ENCODE results near the gene LMBRD1. TPM values are rescaled to one million over a fixed set of nuclear protein-coding genes. Genes with fewer than 3 reads are reported as not detected.

Gene LMBRD1
- 10 to 100 TPM; 53.4 to 88.7 (median 75.7) TPM for total RNA-seq

DNA sequence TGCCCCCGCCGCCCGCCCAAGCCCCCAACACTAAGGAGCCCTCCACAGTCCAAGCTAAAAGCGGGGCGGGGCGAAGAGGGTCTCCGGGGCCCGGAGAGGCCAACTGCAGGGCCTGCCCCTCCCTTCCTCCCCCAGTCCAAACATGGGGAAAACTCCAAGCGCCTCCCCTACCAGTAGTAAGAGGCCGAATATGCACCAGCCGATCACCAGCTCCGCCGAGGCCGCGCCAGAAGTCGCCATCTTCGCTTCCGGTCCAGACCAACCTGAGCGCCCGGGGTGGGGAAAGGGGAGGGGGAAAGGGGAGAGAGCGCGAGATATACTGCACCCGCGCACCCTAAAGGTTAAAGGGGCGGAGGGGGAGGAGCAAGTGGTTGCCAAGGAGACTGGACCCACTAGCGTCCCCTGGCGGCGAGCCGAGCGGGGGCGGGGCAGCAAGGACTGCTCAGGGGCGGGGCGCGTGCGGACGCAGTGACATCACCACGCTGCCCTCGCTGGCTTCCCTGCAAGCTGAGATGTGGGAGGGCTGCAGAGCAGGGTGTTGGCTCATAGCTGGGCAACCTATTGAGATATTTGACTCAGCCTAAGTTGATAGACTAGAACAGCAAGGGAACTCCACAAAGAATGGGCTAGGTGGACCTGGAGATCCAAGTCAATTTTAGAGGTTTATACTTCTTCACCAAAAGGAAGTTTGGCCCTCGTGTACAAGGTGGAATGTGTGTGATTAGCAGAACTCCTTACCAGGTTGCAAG lies at the start of gene LMBRD1:
TSS of gene LMBRD1 (minus strand) at position 369 of the 749 bp plus-strand sequence. CDS start at position 240, 129 bp downstream.
- peak within 1 kb of the TSS; percentile 96 to 99 for H3K27ac ChIP-seq
- peak; percentile 12 to 61 (median 27) for TF ChIP-seq POLR2AphosphoS5 (IDR thresholded peaks at IDR 0.05)
- TF ChIP-seq, protein P1, sequence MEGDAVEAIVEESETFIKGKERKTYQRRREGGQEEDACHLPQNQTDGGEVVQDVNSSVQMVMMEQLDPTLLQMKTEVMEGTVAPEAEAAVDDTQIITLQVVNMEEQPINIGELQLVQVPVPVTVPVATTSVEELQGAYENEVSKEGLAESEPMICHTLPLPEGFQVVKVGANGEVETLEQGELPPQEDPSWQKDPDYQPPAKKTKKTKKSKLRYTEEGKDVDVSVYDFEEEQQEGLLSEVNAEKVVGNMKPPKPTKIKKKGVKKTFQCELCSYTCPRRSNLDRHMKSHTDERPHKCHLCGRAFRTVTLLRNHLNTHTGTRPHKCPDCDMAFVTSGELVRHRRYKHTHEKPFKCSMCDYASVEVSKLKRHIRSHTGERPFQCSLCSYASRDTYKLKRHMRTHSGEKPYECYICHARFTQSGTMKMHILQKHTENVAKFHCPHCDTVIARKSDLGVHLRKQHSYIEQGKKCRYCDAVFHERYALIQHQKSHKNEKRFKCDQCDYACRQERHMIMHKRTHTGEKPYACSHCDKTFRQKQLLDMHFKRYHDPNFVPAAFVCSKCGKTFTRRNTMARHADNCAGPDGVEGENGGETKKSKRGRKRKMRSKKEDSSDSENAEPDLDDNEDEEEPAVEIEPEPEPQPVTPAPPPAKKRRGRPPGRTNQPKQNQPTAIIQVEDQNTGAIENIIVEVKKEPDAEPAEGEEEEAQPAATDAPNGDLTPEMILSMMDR (IDR thresholded peaks at IDR 0.05) = peak; percentile 43 to 83 (median 68)
- TF ChIP-seq POLR2A (IDR thresholded peaks at IDR 0.05) = no peak
- no peaks in the 10 kb centered on the region for H3K9me3 ChIP-seq
- DNase-seq (ENCODE audit: low spot score in 2 of 2) = peak; percentile 95 to 96
- no peaks in the 10 kb centered on the region for H3K27me3 ChIP-seq
- H3K36me3 ChIP-seq = no peaks in the 10 kb centered on the region
- peak within 1 kb of the TSS; percentile 62 to 84 (median 74) for H3K4me3 ChIP-seq
- intact Hi-C loops (cut with DNase I; ENCODE audit: low total_unique reads) = no loop called here
- H3K4me1 ChIP-seq = peaks cover 0 to 4% of the 10 kb centered on the region in 2 donors

DNA sequence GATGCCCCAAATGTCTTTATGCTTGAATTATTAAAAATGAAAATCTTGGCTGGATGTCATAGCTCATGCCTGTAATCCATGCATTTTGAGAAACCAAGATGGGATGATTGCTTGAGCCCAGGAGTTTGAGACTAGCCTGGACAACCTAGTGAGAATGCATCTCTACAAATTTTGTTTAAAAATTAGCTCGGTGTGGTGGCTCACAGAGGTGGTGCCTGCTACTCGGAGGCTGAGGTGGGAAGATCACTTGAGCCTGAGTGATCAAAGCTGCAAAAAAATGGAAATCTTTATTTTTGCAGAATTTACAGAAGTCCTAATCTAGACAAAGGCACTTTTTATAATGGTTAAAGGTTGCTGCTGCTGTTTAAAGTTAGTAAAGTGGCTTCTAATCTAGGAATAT lies 49.5 kb upstream of the LMBRD1 start:
- Histone ChIP-seq H3K36me3 (no peaks in the 10 kb centered on the region), H3K4me3 (no peak overlapping the region), H3K27ac (no peak overlapping the region), H3K4me1 (no peaks in the 10 kb centered on the region), H3K9me3 (no peaks in the 10 kb centered on the region), H3K27me3 (peaks cover 0 to 4% of the 10 kb centered on the region in 2 donors)
- intact Hi-C loops (cut with DNase I; ENCODE audit: low total_unique reads) = no loop called here
- DNase-seq (ENCODE audit: low spot score in 2 of 2) = no peak
- TF ChIP-seq POLR2AphosphoS5 (IDR thresholded peaks at IDR 0.05) (no peak), POLR2A (IDR thresholded peaks at IDR 0.05) (no peak)
- TF ChIP-seq, protein P1 (IDR thresholded peaks at IDR 0.05) = no peak

- Histone ChIP-seq H3K4me1 (no peaks in the 10 kb centered on the region), H3K27me3 (peaks cover 0 to 4% of the 10 kb centered on the region in 2 donors), H3K27ac (no peak overlapping the region), H3K4me3 (no peak overlapping the region), H3K36me3 (no peaks in the 10 kb centered on the region), H3K9me3 (no peaks in the 10 kb centered on the region)
- intact Hi-C loops (cut with DNase I; ENCODE audit: low total_unique reads) = no loop called here
- TF ChIP-seq POLR2A (IDR thresholded peaks at IDR 0.05) (no peak), POLR2AphosphoS5 (IDR thresholded peaks at IDR 0.05) (no peak)
- TF ChIP-seq, protein P1 (IDR thresholded peaks at IDR 0.05) = no peak
- no peak for DNase-seq (ENCODE audit: low spot score in 2 of 2)
These were observed 46.4 kb upstream of the LMBRD1 start for GRCh38 chr6:69843189-69843588.

DNA sequence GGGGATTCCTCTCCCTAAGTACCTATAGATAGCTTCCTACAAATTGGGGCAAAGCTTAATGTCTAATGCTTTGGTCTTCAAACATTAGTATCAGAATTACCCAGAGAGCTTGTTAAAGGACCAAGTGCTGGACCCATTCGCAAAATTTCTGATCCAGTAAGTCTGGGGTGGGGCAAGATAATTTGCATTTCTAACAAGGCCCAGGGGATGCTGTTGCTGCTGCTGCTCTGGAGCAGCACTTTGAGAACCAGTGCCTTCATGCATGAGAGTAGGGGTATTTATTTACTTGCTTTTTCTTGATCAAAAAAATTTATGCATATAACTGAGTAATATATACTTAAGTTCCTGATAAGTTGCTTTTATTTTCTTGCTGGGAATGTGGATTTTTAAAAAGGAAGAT lies 45.1 kb upstream of the LMBRD1 start:
- H3K27me3 ChIP-seq = peaks cover 0 to 4% of the 10 kb centered on the region in 2 donors
- no peaks in the 10 kb centered on the region for H3K36me3 ChIP-seq
- intact Hi-C loops (cut with DNase I; ENCODE audit: low total_unique reads) = no loop called here
- DNase-seq (ENCODE audit: low spot score in 2 of 2) = no peak
- TF ChIP-seq POLR2AphosphoS5 (IDR thresholded peaks at IDR 0.05) (no peak), POLR2A (IDR thresholded peaks at IDR 0.05) (no peak)
- TF ChIP-seq, protein P1 (IDR thresholded peaks at IDR 0.05) = no peak
- H3K27ac ChIP-seq = no peak overlapping the region
- H3K4me1 ChIP-seq = no peaks in the 10 kb centered on the region
- H3K9me3 ChIP-seq = no peaks in the 10 kb centered on the region
- H3K4me3 ChIP-seq = no peak overlapping the region

DNA sequence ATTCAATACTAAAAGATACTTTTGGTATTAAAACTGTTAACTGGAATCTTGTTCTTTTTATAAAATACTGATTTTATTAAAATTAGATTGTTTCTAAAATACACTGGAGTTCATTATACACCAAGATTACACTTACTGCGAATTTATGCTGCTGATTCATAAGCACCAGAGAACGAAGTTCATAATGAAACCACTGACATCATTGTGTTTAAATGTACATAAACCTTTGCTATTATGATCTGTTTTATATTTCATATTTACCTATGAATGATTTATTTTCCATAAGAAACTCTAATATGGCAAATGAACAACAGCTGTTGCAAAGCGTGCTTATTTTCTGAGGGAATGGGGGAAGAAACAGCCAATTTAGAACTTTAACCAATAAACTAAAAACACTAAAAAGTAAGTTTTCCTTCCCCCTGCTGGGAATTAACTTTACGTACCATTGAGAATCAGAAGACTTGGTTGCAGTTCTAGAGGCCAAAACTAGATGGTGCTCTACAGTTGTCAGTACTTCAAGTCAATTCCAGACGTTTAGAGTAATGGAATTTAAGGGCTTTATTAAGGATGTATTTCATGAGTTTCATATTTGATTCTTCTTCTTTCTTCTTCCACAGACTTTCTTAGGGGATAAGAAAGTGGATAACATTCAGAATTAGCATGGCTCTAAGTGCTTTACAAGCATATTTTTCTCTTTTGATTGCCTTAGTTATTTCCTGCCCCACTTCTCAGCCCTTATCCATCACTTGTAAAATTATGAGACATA lies 38.8 kb upstream of the LMBRD1 start:
- H3K27me3 ChIP-seq = no peaks in the 10 kb centered on the region
- no peak for TF ChIP-seq POLR2AphosphoS5 (IDR thresholded peaks at IDR 0.05)
- TF ChIP-seq, protein P1 (IDR thresholded peaks at IDR 0.05) = peak; percentile 9 to 53 (median 49)
- no peak overlapping the region for H3K4me3 ChIP-seq
- no peak for DNase-seq (ENCODE audit: low spot score in 2 of 2)
- H3K9me3 ChIP-seq = no peaks in the 10 kb centered on the region
- intact Hi-C loops (cut with DNase I; ENCODE audit: low total_unique reads) = no loop called here
- H3K27ac ChIP-seq = no peak overlapping the region
- no peaks in the 10 kb centered on the region for H3K36me3 ChIP-seq
- no peaks in the 10 kb centered on the region for H3K4me1 ChIP-seq
